Activated CD4-positive, alpha-beta T cell treated with anti-CD3 and anti-CD28 coated beads for 1 hour (primary cell): ENCODE measurements around the gene MYBPC1.
"Not testable (repeated sequence)": the region's sequence is repeated elsewhere in the genome, so short reads cannot be mapped to it uniquely, and the experiment has no call there.

ENCODE experiments used
- DNase-seq: peaks from one replicate; pipeline ENCODE4 v3.0.0-alpha.2; 2020

MYBPC1 gene, protein sequence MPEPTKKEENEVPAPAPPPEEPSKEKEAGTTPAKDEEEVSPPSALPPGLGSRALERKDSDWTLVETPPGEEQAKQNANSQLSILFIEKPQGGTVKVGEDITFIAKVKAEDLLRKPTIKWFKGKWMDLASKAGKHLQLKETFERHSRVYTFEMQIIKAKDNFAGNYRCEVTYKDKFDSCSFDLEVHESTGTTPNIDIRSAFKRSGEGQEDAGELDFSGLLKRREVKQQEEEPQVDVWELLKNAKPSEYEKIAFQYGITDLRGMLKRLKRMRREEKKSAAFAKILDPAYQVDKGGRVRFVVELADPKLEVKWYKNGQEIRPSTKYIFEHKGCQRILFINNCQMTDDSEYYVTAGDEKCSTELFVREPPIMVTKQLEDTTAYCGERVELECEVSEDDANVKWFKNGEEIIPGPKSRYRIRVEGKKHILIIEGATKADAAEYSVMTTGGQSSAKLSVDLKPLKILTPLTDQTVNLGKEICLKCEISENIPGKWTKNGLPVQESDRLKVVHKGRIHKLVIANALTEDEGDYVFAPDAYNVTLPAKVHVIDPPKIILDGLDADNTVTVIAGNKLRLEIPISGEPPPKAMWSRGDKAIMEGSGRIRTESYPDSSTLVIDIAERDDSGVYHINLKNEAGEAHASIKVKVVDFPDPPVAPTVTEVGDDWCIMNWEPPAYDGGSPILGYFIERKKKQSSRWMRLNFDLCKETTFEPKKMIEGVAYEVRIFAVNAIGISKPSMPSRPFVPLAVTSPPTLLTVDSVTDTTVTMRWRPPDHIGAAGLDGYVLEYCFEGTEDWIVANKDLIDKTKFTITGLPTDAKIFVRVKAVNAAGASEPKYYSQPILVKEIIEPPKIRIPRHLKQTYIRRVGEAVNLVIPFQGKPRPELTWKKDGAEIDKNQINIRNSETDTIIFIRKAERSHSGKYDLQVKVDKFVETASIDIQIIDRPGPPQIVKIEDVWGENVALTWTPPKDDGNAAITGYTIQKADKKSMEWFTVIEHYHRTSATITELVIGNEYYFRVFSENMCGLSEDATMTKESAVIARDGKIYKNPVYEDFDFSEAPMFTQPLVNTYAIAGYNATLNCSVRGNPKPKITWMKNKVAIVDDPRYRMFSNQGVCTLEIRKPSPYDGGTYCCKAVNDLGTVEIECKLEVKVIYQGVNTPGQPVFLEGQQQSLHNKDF

DNA sequence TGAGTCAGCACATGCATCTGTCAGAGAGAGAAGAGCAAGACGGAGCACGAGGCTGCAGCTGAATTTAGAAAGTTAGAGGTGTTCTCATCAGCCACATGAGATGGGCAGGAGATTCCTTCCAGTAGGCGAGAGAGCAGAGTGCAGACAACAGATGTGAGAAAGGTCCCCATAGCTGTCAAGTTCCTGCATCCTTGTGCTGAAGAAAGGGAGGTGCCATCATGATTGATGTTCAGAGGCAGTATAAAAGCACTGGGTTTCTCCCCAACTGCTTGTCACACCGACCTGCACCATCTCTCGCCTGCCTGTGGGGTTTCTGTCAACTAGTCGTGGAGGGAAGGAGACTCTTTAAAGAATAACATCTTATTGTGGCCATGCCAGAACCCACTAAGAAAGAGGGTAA is at the start of gene MYBPC1:
MYBPC1 (plus strand) TSS at position 272 of the 400 bp plus-strand sequence; CDS start at position 372, 100 bp downstream.
- DNase-seq: no peak

DNA sequence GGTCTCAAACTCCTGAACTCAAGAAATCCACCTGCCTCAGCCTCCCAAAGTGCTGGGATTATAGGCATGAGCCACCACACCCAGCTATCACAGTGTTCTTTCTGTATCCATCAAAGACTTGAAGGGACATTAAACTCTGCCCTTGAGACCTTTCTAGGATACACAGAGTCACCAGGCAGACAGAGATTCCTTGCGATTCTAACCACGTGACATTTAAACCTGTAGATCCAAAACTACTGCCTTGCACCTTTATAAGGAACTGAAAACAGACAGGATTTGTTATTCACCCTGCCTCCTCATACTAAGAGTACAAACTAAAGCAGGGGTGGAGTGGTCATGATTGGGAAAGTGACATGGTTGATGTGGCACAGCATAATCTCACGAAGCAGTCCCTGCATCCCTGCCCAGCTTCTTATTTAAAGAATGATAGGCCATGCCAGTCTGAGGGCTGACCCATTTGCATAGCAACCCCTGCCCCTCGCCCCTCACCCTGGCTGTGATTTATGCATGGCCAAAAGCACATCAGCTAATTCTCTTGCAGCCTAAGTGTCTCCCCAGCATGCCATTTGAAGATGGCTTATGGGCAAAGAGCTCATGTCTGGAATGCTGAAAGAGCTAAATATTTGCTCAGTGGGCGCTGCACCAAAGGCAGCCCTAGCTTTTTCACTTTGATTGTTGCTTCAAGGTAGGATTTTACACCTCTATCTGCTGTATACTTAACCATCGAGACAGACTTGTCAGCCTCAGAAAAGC is 43.2 kb upstream of the MYBPC1 start:
- no peak for DNase-seq

DNA sequence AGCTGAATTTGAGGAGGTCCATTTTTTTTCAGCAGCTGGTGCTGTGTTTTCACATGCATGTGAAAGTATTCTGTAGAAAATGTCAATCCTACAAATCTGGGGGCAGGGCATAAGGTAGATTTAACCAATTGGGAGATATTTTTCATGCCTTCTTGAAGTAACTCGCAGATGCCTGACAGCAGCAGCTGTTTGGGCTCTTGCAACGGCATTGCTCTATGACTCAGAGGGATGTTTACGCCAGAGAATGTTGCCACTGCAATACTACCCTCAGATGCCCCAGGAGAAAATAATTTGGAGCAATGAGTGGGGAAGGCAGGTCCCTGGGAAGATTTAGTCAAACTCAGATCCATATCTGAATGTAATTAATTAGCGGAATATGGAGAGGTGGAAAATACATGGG is 42.5 kb upstream of the MYBPC1 start:
- no peak for DNase-seq

DNA sequence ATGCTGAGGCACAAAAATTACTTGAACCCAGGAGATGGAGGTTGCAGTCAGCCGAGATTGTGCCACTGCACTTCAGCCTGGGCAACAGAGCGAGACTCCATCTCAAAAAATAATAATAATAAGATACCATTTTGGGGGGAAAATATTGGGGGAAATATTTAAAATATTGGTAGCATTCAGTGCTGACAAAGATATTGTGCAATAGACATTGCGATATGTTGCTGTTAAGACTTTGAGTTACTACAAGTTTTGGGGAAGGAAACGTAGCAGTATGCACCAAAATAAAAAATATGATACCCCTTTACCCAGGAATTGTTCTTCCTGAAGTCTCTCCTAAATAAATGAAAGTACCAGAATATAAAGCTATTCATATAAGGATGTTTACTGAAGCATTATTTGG is 37.7 kb upstream of the MYBPC1 start:
- no peak for DNase-seq

DNA sequence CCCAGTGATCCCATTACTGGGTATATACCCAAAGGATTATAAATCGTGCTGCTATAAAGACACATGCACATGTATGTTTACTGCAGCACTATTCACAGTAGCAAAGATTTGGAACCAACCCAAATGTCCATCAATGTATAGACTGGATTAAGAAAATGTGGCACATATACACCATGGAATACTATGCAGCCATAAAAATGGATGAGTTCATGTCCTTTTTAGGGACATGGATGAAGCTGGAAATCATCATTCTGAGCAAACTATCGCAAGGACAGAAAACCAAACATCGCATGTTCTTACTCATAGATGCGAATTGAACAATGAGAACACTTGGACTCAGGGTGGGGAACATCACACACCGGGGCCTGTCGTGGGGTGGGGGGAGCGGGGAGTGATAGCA is 36.0 kb upstream of the MYBPC1 start:
- DNase-seq: not testable (repeated sequence)

DNA sequence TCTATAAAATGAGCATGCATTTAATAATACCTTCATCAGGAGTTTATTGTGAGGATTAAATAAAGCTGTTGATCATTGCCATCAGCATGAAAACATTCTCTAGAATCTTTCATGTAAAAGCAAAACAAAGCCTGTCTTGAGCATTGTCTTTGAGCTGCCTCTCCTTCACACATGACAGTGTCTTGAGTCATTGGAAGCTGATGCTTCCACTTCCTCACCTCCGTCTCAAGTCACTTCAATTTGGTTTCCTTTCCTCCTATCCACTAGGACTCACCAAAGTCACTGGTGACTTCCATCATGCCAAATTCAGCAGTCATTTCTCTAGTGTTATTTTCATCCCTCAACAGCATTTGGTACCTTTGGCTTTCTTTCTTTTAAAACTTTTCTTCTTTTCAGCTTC is 31.6 kb upstream of the MYBPC1 start:
- no peak for DNase-seq

DNA sequence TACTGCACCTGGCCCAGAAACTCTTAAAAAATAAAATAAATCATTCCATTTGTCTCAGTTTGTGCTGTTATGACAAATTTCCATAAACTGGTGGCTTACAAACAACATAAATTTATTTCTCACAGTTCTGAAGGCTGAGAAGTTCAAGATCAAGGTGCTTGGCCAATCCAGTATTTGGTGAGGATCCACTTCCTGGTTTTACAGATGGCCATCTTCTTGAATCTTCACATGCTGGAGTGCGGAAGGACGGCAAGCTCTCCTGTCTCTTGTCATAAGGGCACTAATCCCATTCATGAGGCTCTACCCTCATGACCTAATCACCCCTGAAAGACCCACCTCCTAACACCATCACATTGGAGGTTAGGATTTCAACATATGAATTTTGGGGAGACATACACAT is 29.9 kb upstream of the MYBPC1 start:
- no peak for DNase-seq

DNA sequence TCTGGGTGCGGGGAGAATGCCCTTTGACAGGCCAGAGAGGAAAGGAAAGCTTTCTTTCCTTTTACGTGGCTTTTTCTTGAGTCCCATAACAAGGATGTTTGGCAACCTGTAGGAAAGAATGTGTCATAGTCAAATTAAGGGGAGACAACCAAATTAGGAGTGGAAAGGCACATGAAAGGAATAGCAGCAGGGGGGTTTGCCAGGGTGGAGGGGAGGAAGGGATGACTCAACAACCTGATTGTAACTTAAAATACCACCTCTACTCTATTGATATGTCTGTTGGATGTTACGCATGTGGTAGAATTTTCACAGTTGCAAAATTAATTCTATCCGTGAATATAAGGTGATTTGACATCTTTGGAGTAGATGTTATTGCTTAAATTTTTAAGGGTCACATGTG is 28.5 kb upstream of the MYBPC1 start:
- DNase-seq: no peak

DNA sequence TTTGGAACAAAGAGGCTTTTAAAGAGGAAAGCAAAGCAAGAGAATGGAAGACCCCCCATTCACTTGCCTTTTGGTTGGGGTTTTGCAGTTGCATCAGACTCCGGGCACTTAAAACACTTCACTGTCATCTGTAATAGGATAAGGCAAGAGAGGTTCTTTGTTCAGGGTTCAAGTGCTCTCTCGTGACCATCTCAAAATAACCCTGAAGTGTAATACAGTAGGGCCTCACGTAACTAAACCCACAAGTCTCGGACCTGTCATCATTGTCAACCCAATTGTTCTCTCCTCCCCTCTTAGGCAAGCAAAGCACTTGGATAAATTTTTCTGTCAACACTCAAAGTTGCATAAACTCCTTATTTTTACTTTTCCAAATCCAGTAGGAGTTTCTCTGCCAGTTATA is 26.9 kb upstream of the MYBPC1 start:
- DNase-seq: no peak

DNA sequence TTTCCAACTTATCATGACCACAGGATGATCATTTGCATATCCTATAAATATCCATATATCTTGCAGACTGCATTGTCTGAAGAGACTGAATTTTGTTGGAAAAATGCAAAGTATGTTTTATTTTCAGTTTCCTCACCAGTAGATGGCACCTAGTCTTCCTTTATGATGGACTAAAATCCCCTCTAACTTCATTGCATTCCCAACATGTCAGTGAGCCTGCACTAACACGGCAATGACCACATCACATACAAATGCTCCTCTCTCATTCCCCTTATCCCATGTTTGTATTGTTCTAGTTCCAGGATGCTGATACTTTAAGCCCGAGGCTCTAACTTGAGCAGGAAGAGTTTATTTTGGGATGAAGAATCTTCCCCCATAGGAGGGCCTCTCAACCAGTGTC is 24.7 kb upstream of the MYBPC1 start:
- no peak for DNase-seq

DNA sequence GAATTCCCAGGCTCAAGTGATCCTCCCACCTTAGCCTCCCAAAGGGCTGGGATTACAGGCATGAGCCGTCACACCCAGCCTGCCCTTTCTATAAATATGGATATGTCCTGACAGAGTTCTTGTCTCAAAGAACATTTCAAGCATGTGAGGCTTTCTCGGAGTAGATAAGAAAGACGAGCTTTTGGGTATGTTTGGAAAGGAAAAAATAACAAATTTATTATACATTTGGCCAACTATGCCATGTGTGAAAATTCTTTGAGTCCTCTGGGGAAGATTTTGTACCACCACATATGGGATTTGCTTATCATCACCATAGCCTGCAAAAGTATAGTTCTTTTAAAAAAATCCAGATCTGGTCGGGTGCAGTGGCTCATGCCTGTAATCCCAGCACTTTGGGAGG is 23.7 kb upstream of the MYBPC1 start:
- no peak for DNase-seq

DNA sequence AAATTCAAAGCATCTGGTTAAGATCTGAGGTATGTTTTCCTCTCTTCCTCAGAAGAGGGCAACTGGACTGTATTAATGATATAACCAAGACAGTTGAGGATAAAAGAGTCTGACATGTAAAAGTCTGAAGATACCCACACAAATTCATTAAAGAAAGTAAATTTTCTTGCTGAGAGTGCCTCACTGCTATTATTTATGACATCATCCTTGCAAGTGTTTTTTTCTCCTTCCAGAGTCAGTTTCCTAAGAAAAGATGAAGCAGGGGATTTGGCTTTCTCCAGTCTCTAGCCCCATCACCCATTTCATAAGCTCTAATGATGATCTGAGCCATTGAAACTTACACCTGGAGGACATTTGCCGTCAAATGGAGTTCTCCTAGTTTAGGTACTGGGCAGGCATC is 21.0 kb upstream of the MYBPC1 start:
- DNase-seq: no peak

DNA sequence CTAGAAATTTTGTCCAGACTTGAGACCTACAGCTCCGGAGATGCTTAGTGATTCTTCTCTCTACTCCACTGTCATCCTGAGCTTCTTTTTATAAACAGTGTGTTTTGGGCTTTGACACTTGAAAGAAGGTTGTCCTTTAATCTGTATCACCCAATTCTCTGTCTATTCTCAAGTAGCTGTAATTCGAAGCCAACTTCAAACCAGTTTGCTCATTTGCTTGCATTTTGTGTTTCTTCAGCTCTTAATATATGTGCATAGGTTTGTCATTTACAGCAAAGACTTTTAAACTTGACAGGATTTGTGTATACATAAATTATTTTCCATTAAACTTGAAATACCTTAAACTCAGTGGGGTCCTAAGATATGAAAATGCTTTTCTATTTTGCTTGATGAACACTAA is 16.4 kb upstream of the MYBPC1 start:
- no peak for DNase-seq

DNA sequence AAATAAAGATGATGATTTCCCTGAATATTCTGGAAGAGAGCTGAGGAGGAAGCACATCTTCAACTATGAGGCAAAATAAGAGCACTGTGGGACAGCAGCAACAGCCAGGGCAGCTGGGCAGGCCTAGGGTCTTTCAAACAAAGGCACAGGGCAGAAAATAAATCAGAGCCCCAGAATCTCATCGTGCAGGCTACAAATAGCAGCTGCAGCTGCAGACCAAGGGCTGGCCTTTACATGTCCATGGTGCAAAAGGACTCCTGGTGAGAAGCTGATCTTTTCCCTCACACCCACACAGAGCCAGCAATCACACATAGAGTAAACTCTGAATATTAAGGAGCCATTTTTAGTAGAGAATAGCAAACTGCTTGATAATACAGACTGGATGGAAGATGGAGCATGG is 13.6 kb upstream of the MYBPC1 start:
- DNase-seq: no peak

DNA sequence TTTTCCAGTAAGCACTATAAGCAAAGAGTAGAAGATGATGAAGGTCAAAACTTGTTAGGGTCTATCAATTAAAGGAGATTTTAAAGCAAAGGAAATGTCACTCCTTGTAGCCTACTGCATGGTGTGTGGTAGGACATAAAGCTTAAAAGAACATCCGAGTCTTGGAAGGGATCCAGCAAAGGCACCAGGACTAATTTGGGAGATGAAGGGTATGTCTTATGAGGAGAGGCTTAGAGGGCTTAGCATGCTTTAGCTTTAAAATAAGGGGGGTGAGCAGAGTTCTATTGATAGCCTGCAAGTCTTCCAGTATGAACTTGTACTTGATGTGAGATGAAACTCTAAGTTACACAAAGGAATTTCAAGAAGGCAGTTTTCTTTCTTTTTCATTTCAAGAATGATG is 11.8 kb upstream of the MYBPC1 start:
- DNase-seq: no peak

DNA sequence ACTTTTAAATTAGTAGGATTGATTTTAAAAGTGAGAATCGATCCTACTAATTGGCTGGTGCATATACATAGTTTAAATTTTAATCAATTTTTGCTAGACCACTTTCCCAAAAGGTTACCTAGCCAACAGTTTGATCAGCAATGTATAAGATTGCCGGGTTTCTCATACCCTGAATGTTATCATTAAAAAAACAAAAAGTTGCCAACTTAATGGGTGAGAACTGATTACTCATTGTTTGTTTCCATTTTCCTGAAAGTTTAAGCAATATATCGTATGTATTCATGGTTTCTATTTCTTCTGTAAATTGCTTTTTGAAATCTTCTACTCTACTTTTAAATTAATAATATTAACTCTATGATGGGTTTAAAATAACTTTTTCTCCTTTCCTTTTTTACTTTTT is 4.4 kb upstream of the MYBPC1 start:
- no peak for DNase-seq

DNA sequence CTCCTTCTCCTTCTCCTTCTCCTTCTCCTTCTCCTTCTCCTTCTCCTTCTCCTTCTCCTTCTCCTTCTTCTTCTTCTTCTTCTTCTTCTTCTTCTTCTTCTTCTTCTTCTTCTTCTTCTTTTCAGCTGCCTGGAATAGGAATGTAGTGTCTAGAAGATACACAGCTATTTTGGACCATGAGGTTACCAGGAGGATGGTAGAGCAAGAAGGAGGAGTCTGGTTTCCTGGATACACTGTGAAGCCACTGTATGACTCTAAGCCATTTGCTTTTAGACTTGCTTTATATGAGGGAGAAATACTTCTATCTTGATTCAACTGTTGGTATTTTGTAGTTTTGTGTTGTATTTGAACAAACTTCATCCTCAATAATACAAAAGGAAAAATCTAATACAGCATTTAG is 3.0 kb upstream of the MYBPC1 start:
- DNase-seq: no peak

DNA sequence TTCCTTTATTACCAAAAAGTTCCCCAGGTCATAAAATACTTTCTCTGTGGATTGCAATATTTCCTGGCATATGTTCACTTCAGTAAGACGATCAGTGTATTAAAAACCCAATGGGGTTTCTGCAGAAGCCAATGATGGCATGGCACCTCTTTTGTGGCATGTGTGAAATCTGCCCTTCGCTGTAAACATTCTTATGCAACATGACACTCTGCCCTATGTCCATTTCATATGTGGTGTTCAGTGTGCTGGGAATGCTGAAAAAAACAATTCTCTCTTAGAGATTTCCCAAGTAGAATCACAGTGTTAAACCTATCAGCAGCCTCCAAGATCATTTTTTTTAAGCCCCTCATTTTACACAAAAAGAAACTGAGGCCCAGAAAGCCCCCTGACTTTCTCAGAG is 2.3 kb upstream of the MYBPC1 start:
- no peak for DNase-seq

DNA sequence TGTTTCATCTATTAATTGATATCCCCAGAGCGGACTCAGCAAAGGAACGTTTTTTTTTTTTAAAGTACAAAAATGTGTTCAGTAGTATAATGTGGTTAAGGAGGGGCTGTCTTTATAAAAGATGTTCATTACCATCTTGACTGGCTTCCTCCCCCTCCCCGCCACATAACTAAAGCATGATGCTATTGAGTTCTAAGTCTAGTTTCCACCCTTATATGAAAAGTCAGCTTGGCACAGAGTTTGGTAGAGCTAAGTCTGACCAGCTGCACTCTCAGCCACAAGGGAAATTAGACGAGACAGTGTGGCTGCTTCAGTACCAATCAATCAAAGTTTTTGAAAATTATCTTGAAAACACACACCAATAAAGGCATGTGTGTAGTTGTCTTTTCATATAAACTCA is 1.9 kb upstream of the MYBPC1 start:
- DNase-seq: no peak

DNA sequence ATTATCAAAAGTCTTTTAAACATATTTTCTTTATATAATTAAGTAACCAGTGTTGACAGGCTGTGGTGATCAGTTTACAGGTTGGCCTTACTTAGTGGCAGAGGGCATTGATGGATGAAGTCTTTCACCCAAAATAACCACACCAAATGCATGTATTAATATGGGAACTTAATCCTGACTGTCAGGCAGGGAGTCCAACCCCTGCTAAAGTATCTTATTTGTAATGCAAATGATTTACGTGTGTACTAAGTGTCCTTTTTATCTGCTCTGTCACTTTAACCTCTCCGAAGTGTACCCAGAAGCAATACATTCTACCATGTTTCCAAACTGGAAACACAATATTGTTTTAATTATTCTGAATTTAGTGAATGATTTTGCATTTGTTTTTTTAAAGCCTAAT is 1.4 kb downstream of the MYBPC1 start:
- DNase-seq: no peak

DNA sequence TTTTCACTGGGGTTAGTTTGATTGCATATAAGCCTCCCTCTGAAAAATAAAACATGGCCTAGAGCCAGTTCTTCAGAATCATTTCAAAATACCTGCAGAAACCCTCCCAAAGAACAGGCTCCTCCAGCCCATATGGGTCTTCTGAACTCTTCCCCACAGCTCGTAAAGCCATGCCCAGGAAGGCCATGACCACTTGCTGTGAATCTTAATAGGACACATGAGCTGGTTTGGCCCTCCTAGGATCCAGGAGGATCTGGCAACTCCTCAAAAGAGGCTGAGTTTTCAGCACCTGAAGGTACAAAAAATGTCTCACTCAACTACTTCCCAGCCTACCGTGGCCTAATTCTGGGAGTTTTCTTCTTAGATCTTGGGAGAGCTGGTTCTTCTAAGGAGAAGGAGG is 2.4 kb downstream of the MYBPC1 start:
- DNase-seq: no peak

DNA sequence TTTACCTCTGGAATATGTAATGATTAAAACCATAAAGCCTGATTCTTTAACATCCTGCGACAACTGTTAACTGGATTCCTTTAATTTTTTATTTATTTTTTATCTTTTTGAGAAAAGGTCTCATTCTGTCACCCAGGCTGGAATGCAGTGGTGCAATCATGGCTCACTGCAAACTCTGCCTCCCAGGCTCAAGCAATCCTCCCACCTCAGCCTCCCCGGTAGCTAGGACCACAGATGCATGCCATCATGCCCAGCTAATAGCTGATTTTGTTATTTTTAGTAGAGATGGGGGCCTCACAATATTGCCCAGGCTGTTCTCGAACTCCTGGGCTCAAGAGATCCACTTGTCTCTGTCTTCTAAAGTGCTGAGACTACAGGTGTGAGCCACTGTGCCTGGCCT is 3.7 kb downstream of the MYBPC1 start:
- no peak for DNase-seq

DNA sequence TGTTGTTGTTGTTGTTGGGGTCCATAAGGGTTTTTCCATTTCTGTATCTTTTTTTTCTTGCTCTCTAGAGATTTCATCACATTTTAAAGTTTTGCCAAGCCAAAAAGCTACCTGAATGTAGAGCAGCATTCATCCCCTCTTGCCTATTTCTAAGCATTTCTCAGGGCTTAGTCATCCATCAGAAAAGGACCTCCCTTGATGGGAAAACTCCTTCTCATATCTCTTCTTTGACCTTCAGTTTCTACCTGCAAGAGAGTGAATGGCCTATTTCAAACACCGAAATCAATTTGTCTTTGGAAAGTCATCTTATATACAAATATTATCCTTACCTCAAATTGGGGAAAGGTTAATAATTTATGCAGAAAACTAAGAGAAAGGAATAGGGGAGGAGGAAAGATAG is 4.5 kb downstream of the MYBPC1 start:
- no peak for DNase-seq
